Activated CD4-positive, CD25-positive, alpha-beta regulatory T cell (primary cell): Measurements from ENCODE around the gene SMCR8.
"Not testable (repeated sequence)": the region's sequence is repeated elsewhere in the genome, so short reads cannot be mapped to it uniquely, and the experiment has no call there.

Source experiments
- DNase-seq, 4 experiments: peaks; one replicate each; lab custom pipeline; 2025; lab: John Stamatoyannopoulos, UW

Gene SMCR8

GRCh38 chr17:18318117-18318516 is 3.0 kb downstream of the SMCR8 start:
- DNase-seq: no peak

- DNase-seq: no peak
Measured at GRCh38 chr17:18318771-18319450, 3.8 kb downstream of the SMCR8 start.

GRCh38 chr17:18319604-18320256 is 4.6 kb downstream of the SMCR8 start:
- DNase-seq: no peak

- no peak for DNase-seq
Measured at GRCh38 chr17:18320301-18320700, 5.2 kb downstream of the SMCR8 start.

- no peak for DNase-seq
Measured at GRCh38 chr17:18321309-18321708, 6.2 kb downstream of the SMCR8 start.

- DNase-seq: no peak
Measured at GRCh38 chr17:18322522-18322921, 7.4 kb downstream of the SMCR8 start.

GRCh38 chr17:18323007-18323406 is 7.9 kb downstream of the SMCR8 start:
- no peak for DNase-seq

- DNase-seq: no peak
Measured at GRCh38 chr17:18323507-18324139, 8.5 kb downstream of the SMCR8 start.

- no peak for DNase-seq
Measured at GRCh38 chr17:18324140-18325050, 9.3 kb downstream of the SMCR8 start.

- DNase-seq: no peak
Measured at GRCh38 chr17:18326039-18326438, 10.9 kb downstream of the SMCR8 start.

- DNase-seq: no peak
Measured at GRCh38 chr17:18326572-18326971, 11.5 kb downstream of the SMCR8 start.

- no peak for DNase-seq
Measured at GRCh38 chr17:18327093-18327492, 12.0 kb downstream of the SMCR8 start.

- DNase-seq: no peak
Measured at GRCh38 chr17:18327556-18327955, 12.5 kb downstream of the SMCR8 start.

- DNase-seq: no peak
Measured at GRCh38 chr17:18328643-18329204, 13.6 kb downstream of the SMCR8 start.

- no peak for DNase-seq
Measured at GRCh38 chr17:18331879-18332278, 16.8 kb downstream of the SMCR8 start.

GRCh38 chr17:18332909-18333489 is 17.9 kb downstream of the SMCR8 start:
- DNase-seq: no peak

GRCh38 chr17:18338158-18338557 is 23.1 kb downstream of the SMCR8 start:
- DNase-seq: not testable (repeated sequence)

- DNase-seq: no peak
Measured at GRCh38 chr17:18339933-18340332, 24.8 kb downstream of the SMCR8 start.

GRCh38 chr17:18344021-18344420 is 28.9 kb downstream of the SMCR8 start:
- no peak for DNase-seq

GRCh38 chr17:18353541-18353940 is 38.4 kb downstream of the SMCR8 start:
- DNase-seq: no peak

GRCh38 chr17:18356624-18357023 is 41.5 kb downstream of the SMCR8 start:
- DNase-seq: no peak

GRCh38 chr17:18360518-18360917 is 45.4 kb downstream of the SMCR8 start:
- DNase-seq: no peak
